ENCODE results near the gene SEZ6L.

Gene SEZ6L

GRCh38 chr22:26428515-26429457 lies 259.5 kb downstream of the SEZ6L start, which contains the start of gene ASPHD2:
TSS of gene ASPHD2 (plus strand) at chr22:26429260. CDS start at chr22:26433616, 4,356 bp downstream.
- DNase-seq (ENCODE audit: low spot score): peak; percentile 73

GRCh38 chr22:26429458-26430286 lies 260.4 kb downstream of the SEZ6L start:
- DNase-seq (ENCODE audit: low spot score): no peak

- no peak for DNase-seq (ENCODE audit: low spot score)
Observed at GRCh38 chr22:26430600-26430999, 261.3 kb downstream of the SEZ6L start.

GRCh38 chr22:26431261-26431995 lies 262.2 kb downstream of the SEZ6L start:
- no peak for DNase-seq (ENCODE audit: low spot score)

- DNase-seq (ENCODE audit: low spot score): no peak
Observed at GRCh38 chr22:26432619-26433311, 263.5 kb downstream of the SEZ6L start.

All from RKO (cell line).